ENCODE measurements around the gene NTN5.

DNA sequence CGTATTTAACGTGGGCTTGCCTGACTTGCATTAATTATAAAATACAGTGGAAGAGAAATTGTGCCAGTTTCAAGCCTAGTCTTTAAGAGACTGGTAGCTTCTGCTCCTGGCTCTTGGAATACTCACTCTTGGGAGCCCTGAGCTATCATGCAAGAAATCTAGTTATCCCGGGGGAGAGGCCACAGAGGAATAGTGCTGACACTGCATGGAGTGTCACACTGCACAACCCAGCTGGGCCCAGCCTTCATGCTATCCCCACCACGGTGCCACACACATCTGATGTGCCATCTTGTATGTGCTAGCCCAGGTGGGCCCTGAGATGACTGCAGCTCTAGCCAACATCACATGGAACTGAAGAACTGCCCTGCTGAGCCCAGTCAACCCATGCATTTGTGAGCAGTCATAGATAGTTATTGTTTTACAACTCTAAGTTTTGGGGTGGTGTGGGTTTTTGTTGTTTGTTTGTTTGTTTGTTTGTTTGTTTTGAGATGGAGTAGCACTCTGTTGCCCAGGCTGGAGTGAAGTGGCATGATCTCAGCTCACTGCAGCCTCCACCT is 38.4 kb upstream of the NTN5 start:
- TF ChIP-seq, protein P1, sequence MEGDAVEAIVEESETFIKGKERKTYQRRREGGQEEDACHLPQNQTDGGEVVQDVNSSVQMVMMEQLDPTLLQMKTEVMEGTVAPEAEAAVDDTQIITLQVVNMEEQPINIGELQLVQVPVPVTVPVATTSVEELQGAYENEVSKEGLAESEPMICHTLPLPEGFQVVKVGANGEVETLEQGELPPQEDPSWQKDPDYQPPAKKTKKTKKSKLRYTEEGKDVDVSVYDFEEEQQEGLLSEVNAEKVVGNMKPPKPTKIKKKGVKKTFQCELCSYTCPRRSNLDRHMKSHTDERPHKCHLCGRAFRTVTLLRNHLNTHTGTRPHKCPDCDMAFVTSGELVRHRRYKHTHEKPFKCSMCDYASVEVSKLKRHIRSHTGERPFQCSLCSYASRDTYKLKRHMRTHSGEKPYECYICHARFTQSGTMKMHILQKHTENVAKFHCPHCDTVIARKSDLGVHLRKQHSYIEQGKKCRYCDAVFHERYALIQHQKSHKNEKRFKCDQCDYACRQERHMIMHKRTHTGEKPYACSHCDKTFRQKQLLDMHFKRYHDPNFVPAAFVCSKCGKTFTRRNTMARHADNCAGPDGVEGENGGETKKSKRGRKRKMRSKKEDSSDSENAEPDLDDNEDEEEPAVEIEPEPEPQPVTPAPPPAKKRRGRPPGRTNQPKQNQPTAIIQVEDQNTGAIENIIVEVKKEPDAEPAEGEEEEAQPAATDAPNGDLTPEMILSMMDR (IDR thresholded peaks at IDR 0.05), result no peak
- TF ChIP-seq POLR2A (IDR thresholded peaks at IDR 0.05), result no peak

Measured in upper lobe of left lung (tissue), 4 donors.